ENCODE data around the gene PDE2A.

Gene PDE2A

GRCh38 chr11:72589802-72590761, 84.1 kb downstream of the PDE2A start:
- DNase-seq (ENCODE audit: low read depth): no peak

GRCh38 chr11:72588421-72589410, 85.5 kb downstream of the PDE2A start:
- DNase-seq (ENCODE audit: low read depth): no peak

GRCh38 chr11:72587696-72588095, 86.5 kb downstream of the PDE2A start:
- DNase-seq (ENCODE audit: low read depth): no peak

- no peak for DNase-seq (ENCODE audit: low read depth)
Observed at GRCh38 chr11:72586321-72587090, 87.7 kb downstream of the PDE2A start.

DNA sequence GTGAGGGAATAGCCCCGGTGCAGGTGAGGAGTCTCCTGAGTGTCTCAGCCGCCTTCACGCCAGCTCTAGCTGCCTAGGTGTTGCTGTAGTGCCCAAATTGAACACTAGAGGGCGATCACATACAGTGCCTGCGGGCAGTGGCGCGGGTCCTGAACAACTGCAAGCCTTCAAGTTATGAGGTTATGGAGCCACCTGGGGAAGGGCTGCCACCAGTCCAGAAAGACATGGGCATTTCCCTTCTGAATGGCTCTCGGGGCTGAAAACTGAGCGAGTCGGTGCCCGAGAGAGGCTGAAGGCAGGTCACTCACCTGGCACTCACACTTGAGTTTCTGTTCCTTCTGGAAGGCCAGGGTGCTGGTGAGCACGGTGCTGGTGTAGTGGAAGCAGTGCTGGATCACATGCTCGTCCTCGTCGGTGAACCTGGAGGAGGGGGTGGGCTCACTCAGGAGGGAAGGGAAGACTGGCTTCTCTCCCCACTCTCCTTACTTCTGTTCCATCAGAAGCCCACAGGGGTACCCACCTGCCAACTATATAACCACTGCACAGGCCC, 88.4 kb downstream of the PDE2A start:
- DNase-seq (ENCODE audit: low read depth): peak; percentile 19

GRCh38 chr11:72584939-72585597, 89.2 kb downstream of the PDE2A start:
- no peak for DNase-seq (ENCODE audit: low read depth)

DNA sequence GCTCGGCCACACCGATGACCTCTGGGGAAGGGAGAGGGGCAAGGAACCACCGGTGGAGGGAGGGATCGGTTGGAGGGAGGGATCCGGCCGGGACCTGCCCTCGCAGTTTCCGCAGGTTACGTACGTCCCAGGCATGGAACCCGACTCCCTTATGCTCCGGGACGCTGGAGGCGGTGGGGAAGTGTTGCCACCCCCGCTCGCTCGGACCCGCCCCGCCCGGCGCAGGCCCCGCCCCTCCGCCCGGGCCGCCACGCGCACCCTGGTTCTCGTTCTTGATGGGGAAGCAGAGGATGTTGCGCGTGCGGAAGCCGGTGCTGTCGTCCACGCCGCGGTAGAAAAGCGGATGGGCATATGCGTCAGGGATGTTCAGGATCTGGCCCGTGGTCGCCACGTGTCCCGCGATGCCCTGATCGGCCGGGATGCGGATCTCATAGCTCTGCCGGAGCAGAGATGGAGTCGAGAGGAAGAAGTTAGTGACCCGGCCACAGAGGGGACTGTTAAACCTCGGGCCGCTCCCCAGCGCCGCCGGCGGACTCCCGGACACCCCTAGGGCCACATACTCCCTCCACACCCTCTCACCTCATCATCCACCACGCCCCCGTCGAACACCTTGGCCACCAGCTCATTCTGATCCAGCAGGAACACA, 89.8 kb downstream of the PDE2A start:
- DNase-seq (ENCODE audit: low read depth): no peak

GRCh38 chr11:72583616-72584292, 90.5 kb downstream of the PDE2A start:
- no peak for DNase-seq (ENCODE audit: low read depth)

DNA sequence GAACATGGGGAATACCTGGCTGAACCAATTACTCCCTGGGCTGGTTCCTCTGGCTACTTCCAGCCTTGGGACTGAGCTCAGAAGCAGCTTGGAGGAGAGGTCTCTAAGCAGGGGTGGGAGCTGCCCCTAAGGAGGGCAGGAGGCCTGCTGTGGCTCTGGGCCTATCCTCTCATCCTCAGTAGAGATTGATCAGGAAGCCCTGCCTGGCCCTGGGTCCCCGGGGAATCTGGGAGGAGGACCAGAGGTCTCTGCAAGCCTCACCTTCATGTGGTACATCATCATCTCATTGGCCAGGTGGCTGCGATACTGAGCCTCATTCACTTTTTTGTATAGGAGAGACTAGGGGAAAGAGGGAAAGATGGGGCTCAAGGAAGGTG, 91.1 kb downstream of the PDE2A start:
- DNase-seq (ENCODE audit: low read depth): no peak

GRCh38 chr11:72582206-72583176, 91.7 kb downstream of the PDE2A start:
- DNase-seq (ENCODE audit: low read depth): no peak

GRCh38 chr11:72581067-72581466, 93.2 kb downstream of the PDE2A start:
- DNase-seq (ENCODE audit: low read depth): no peak

- no peak for DNase-seq (ENCODE audit: low read depth)
Observed at GRCh38 chr11:72580642-72580950, 93.6 kb downstream of the PDE2A start.

DNA sequence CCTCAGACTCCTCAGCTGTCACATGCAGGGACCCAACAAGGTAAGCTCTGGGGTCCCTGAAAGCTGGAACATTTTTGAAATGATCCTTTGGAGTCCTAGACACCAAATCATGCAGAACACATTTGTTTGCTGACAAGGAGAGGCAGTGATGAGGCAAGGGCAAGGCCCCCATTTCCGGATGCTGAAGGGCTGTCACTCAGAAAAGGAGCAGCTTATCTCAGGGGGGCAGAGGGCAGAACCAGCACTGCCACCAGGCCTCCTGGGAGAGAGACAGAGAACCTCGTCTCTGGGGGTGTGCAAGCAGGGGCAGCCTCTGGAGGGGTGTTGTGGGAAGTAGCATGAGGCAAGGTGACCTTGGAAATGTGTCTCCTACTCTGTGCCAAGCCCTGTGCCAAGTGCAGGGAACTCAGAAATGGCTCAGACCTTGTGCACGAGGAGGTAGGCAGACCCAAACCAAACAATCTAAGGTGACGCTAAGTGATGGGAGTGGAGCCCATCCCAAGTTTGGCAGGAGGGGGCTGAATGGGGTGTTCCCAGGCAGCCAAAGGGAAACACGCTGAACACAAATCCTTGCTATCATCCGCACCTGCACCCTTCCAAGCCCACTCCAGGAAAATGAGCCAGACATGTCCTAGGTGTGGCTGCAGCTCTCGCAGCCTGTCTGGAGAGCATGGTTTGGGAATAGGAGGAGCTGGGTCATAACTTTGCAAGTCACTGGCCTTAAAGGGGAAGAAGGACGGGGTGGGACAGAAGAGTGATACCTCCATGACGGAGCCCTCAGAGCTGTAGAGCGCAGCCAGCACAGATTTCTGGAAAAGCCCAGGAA, 94.2 kb downstream of the PDE2A start:
- no peak for DNase-seq (ENCODE audit: low read depth)

- no peak for DNase-seq (ENCODE audit: low read depth)
Observed at GRCh38 chr11:72578991-72579815, 95.0 kb downstream of the PDE2A start.

DNA sequence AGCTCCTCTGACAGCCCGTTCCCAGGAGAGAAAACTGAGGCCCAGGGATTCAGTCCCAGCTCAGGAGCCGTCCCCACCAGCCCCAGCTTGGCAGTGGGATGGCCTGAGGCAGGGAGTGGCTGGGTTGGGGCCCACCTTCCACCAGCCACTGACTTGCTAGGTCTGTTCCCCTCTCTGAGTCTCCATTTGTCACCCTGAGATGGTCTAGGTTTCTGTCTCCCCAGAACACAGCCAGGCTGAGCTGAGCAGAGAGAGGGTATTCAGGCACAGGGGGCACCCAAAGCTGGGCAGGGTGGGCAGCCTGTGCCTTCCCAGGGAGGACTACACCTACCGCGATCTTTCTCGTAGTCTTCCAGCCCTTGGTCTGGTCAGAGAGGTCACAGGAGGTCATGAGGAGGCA, 95.7 kb downstream of the PDE2A start:
- no peak for DNase-seq (ENCODE audit: low read depth)

DNA sequence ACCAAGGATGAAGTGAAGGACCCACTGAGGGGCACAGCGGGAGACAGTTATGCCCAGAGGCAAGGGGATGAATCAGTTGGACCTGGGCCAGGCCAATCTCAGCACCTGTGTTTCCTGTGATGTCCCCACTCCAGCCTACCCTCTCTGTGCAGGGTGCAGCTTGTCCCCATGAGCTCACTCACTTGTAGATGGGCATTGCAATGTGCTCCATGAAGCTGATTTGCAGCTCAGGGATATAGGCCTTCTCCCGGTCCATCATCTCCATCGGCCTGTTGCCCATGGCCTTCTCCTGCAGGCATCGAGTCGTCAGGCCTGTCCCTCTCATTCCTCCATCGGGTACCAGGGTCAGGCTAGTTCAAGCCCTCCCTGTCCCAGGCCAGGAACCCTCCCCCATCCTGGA, 96.2 kb downstream of the PDE2A start:
- no peak for DNase-seq (ENCODE audit: low read depth)

GRCh38 chr11:72577271-72577721, 96.9 kb downstream of the PDE2A start:
- no peak for DNase-seq (ENCODE audit: low read depth)
